NK-92 (cell line): ENCODE results near the gene HOOK1.
"Not testable (repeated sequence)": the region's sequence is repeated elsewhere in the genome, so short reads cannot be mapped to it uniquely, and the experiment has no call there.

Experiments used
- DNase-seq: peaks from one replicate; lab custom pipeline; 2025; ENCODE audit not compliant: unreplicated experiment; lab: John Stamatoyannopoulos, UW

HOOK1 gene

GRCh38 chr1:59819566-59820438 lies 5.1 kb downstream of the HOOK1 start:
- DNase-seq, result no peak

GRCh38 chr1:59827055-59827643 lies 12.4 kb downstream of the HOOK1 start:
- no peak for DNase-seq

- DNase-seq, result no peak
Measured at GRCh38 chr1:59828160-59828559, 13.4 kb downstream of the HOOK1 start.

GRCh38 chr1:59831529-59831928 lies 16.8 kb downstream of the HOOK1 start:
- no peak for DNase-seq

GRCh38 chr1:59833022-59833421 lies 18.3 kb downstream of the HOOK1 start:
- no peak for DNase-seq

GRCh38 chr1:59833991-59834390 lies 19.2 kb downstream of the HOOK1 start:
- DNase-seq, result no peak

- not testable (repeated sequence) for DNase-seq
Measured at GRCh38 chr1:59837857-59838256, 23.1 kb downstream of the HOOK1 start.

GRCh38 chr1:59845091-59845490 lies 30.3 kb downstream of the HOOK1 start:
- DNase-seq, result no peak

GRCh38 chr1:59846209-59846894 lies 31.6 kb downstream of the HOOK1 start:
- no peak for DNase-seq

GRCh38 chr1:59846895-59847282 lies 32.1 kb downstream of the HOOK1 start:
- DNase-seq, result no peak

- DNase-seq, result no peak
Measured at GRCh38 chr1:59852117-59852516, 37.4 kb downstream of the HOOK1 start.

- DNase-seq, result not testable (repeated sequence)
Measured at GRCh38 chr1:59855297-59855696, 40.5 kb downstream of the HOOK1 start.

GRCh38 chr1:59856725-59857338 lies 42.1 kb downstream of the HOOK1 start:
- DNase-seq, result no peak

GRCh38 chr1:59857679-59858354 lies 43.1 kb downstream of the HOOK1 start:
- DNase-seq, result no peak

GRCh38 chr1:59866462-59866861 lies 51.7 kb downstream of the HOOK1 start:
- DNase-seq, result no peak

GRCh38 chr1:59871746-59872145 lies 57.0 kb downstream of the HOOK1 start:
- no peak for DNase-seq

- no peak for DNase-seq
Measured at GRCh38 chr1:59877108-59877682, 62.4 kb downstream of the HOOK1 start.

GRCh38 chr1:59878370-59878769 lies 63.6 kb downstream of the HOOK1 start:
- DNase-seq, result no peak

GRCh38 chr1:59879574-59879973 lies 64.8 kb downstream of the HOOK1 start:
- no peak for DNase-seq

GRCh38 chr1:59879996-59880505 lies 65.3 kb downstream of the HOOK1 start:
- no peak for DNase-seq
